K562 (cell line): Measurements from ENCODE around the gene MXD3. TPM values are rescaled to one million over a fixed set of nuclear protein-coding genes. Genes with fewer than 3 reads are reported as not detected.

Source experiments
- ZNF318 ChIP-seq, 2 experiments: fragments of 450-650 bp; IDR thresholded peaks; 2 replicates each; pipeline ENCODE4 v1.6.1; 2016; ENCODE audit warnings: mild to moderate bottlenecking in 2 of 2, borderline replicate concordance in 1 of 2, low read depth in 1 of 2, moderate library complexity in 1 of 2
- polyA plus RNA-seq, 8 experiments: library from polyadenylated mRNA; depleted of rRNA in 4 of 8; stranded (reverse) in 5 of 8; unstranded in 3 of 8; fragments of >200 nt; fragmentation: Nextera tagmentation in 2 of 8; fragmentation: Illumina TruSeq in 1 of 8; extraction: Ambion mirVana in 2 of 8; extraction: Trizol in 1 of 8; gene quantifications; 2 replicates each; pipeline versions ENCODE4 v1.2.1 to v1.2.3, GENCODE V29; 2011 to 2014; ENCODE audit warnings: inconsistent platforms in 1 of 8, missing spikeins in 1 of 8
- total RNA-seq, 7 experiments: library from RNA; depleted of rRNA in 6 of 7; stranded (reverse); fragments of >200 nt in 6 of 7; fragmentation: Illumina TruSeq in 2 of 7; extraction: Trizol in 2 of 7; gene quantifications; 2 replicates each; pipeline versions ENCODE4 v1.2.1 to v1.2.3, GENCODE V29; 2011 to 2021; ENCODE audit warnings: low replicate concordance in 1 of 7

Gene MXD3
- total and polyA plus RNA-seq, 9 of the 15 experiments (the other 6 are each of a cell fraction or from before 2014, with no cell fraction given), result 0.28 to 24.8 (median 4.5) TPM

- TF ChIP-seq ZNF318 (IDR thresholded peaks at IDR 0.05; ENCODE audit: borderline replicate concordance in 1 of 2, low read depth in 1 of 2), result no peak
These were observed 18.2 kb upstream of the MXD3 start (continued) for GRCh38 chr5:177329883-177330282.
